CD8-positive, alpha-beta memory T cell (primary cell): Measurements from ENCODE around the gene C9orf40. TPM values are rescaled to one million over a fixed set of nuclear protein-coding genes. Genes with fewer than 3 reads are reported as not detected.
A peak's percentile ranks its signal among the peaks of the same experiment; 100 is the strongest.

Source experiments
- CTCF ChIA-PET: fragments of 350-600 bp; sonication (Branson Sonifier 250); formaldehyde crosslinking; loops from one replicate; lab custom pipeline; 2021; ENCODE audit warnings: antibody characterized with exemption; lab: Charles Lee
- POLR2A ChIA-PET: fragments of 350-600 bp; sonication (Branson Sonifier 250); formaldehyde crosslinking; loops from one replicate; lab custom pipeline; 2021; ENCODE audit warnings: antibody characterized with exemption; lab: Charles Lee
- DNase-seq, 5 donors: peaks; one replicate each; pipeline versions ENCODE4 v3.0.0 to v3.0.0-alpha.2; 2020 to 2022; ENCODE audit warnings: mixed read lengths in 1 of 5
- H3K27ac ChIP-seq: one replicate; pipeline ENCODE4 v1.7.0; 2013; ENCODE audit warnings: low read depth, mild to moderate bottlenecking, low read length, moderate library complexity
- H3K27me3 ChIP-seq: 2 replicates; pipeline ENCODE4 v1.7.0; 2013; ENCODE audit warnings: low read length, mild to moderate bottlenecking; ENCODE audit not compliant: insufficient read depth, poor library complexity, severe bottlenecking
- H3K36me3 ChIP-seq: 2 replicates; pipeline ENCODE4 v1.7.0; 2013; ENCODE audit warnings: mild to moderate bottlenecking, low read length, moderate library complexity; ENCODE audit not compliant: insufficient read depth
- H3K4me1 ChIP-seq: 2 replicates; pipeline ENCODE4 v1.7.0; 2013; ENCODE audit warnings: mild to moderate bottlenecking, low read length, moderate library complexity; ENCODE audit not compliant: insufficient read depth
- H3K4me3 ChIP-seq: 2 replicates; pipeline ENCODE4 v1.7.0; 2013; ENCODE audit warnings: mild to moderate bottlenecking, low read length
- H3K9me3 ChIP-seq: 2 replicates; pipeline ENCODE4 v1.7.0; 2013; ENCODE audit warnings: mild to moderate bottlenecking, low read length
- H3K27ac Mint-ChIP-seq, 8 donors: one replicate each; pipeline ENCODE4 v1.8.0; 2020 to 2021; ENCODE audit warnings: mixed read lengths in 8 of 8, mild to moderate bottlenecking in 6 of 8, inconsistent platforms in 3 of 8, moderate library complexity in 3 of 8
- H3K27me3 Mint-ChIP-seq, 2 donors: one replicate each; pipeline ENCODE4 v1.8.0; 2020 to 2021; ENCODE audit warnings: mixed read lengths in 2 of 2, mild to moderate bottlenecking in 1 of 2, moderate library complexity in 1 of 2
- H3K36me3 Mint-ChIP-seq, 3 donors: one replicate each; pipeline ENCODE4 v1.8.0; 2020 to 2021; ENCODE audit warnings: mixed read lengths in 3 of 3, inconsistent platforms in 1 of 3, mild to moderate bottlenecking in 1 of 3
- H3K4me1 Mint-ChIP-seq, 3 donors: one replicate each; pipeline ENCODE4 v1.8.0; 2020 to 2021; ENCODE audit warnings: mixed read lengths in 3 of 3, inconsistent platforms in 1 of 3, mild to moderate bottlenecking in 1 of 3
- H3K4me3 Mint-ChIP-seq, 7 donors: one replicate each; pipeline ENCODE4 v1.8.0; 2020 to 2021; ENCODE audit warnings: mixed read lengths in 7 of 7, mild to moderate bottlenecking in 6 of 7, moderate library complexity in 4 of 7, inconsistent platforms in 2 of 7
- H3K9me3 Mint-ChIP-seq, 5 donors: one replicate each; pipeline ENCODE4 v1.8.0; 2020 to 2022; ENCODE audit warnings: mixed read lengths in 5 of 5, mild to moderate bottlenecking in 3 of 5, moderate library complexity in 2 of 5, inconsistent platforms in 1 of 5
- polyA plus RNA-seq: library from polyadenylated mRNA; unstranded; fragments of 300-500 nt; fragmentation: Illumina TruSeq; gene quantifications from one replicate; pipeline ENCODE4 v1.2.3, GENCODE V29; 2021
- total RNA-seq, 2 experiments: library from RNA; stranded (reverse); gene quantifications; one replicate each; pipeline ENCODE4 v1.2.3, GENCODE V29; 2021

C9orf40 gene
- total and polyA plus RNA-seq, 3 experiments from 2014 or later = 4.0 to 22.0 (median 21.4) TPM

DNA sequence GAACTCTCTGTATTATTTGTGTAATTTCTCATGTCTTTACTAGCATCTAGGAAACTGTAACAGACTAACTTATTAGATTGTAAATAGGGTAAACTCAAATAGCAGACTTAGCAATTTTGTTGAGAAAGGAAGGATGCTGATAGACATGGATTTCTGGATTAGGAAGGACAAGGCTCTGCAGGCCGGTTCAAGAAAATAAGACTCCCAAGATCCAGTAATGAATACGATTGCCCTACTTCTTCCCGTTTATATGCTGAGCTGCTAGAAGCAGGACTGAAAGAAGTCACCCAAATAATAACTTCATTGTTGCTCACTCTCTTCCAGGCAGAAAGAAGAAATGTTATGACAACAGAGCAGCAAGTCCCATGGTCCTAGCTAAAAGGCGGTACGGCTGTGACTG, 22.8 kb upstream of the C9orf40 start:
- Histone ChIP-seq H3K36me3 (no peaks in the 10 kb centered on the region), H3K27me3 (no peaks in the 10 kb centered on the region), H3K9me3 (no peaks in the 10 kb centered on the region), H3K27ac (no peak overlapping the region), H3K4me1 (no peaks in the 10 kb centered on the region), H3K4me3 (no peak overlapping the region)
- Mint-ChIP-seq H3K4me1 (peaks cover 0 to 6% (median 0%) of the 10 kb centered on the region in 3 donors), H3K36me3 (peaks cover 18 to 41% (median 20%) of the 10 kb centered on the region in 3 donors), H3K9me3 (no peaks in the 10 kb centered on the region), H3K27ac (no peak overlapping the region), H3K27me3 (no peaks in the 10 kb centered on the region), H3K4me3 (no peak overlapping the region)
- POLR2A ChIA-PET = no interaction called here
- DNase-seq = no peak
- CTCF ChIA-PET = no interaction called here

DNA sequence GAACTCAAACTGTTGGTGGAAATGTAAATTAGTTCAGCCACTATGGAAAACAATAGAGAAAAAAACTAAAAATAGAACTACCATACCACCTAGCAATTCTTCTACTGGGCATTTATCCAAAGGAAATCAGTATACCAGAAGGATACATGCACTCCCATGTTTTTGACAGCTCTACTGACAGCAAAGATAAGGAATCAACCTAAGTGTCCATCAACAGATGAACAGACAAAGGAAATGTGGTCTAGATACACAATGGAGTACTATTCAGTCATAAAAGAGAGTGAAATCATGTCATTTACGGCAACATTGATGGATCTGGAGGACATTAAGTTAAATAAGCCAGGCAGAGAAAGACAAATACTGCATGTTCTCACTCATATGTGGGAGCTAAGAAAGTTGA, 21.8 kb upstream of the C9orf40 start:
- Histone ChIP-seq H3K4me1 (no peaks in the 10 kb centered on the region), H3K4me3 (no peak overlapping the region), H3K36me3 (no peaks in the 10 kb centered on the region), H3K27me3 (no peaks in the 10 kb centered on the region), H3K27ac (no peak overlapping the region), H3K9me3 (no peaks in the 10 kb centered on the region)
- Mint-ChIP-seq H3K9me3 (no peaks in the 10 kb centered on the region), H3K36me3 (peaks cover 15 to 33% (median 17%) of the 10 kb centered on the region in 3 donors), H3K27me3 (no peaks in the 10 kb centered on the region), H3K4me1 (peaks cover 0 to 6% (median 0%) of the 10 kb centered on the region in 3 donors), H3K4me3 (no peak overlapping the region), H3K27ac (no peak overlapping the region)
- ChIA-PET CTCF (no interaction called here), POLR2A (no interaction called here)
- DNase-seq = no peak

- Mint-ChIP-seq H3K27me3 (no peaks in the 10 kb centered on the region), H3K36me3 (peaks cover 15 to 27% (median 16%) of the 10 kb centered on the region in 3 donors), H3K27ac (peak overlapping the region in 2 of 8 donors; percentile 28 to 64), H3K9me3 (no peaks in the 10 kb centered on the region), H3K4me3 (no peak overlapping the region), H3K4me1 (peaks cover 0 to 6% (median 0%) of the 10 kb centered on the region in 3 donors)
- no peaks in the 10 kb centered on the region for H3K9me3 ChIP-seq
- ChIA-PET POLR2A (no interaction called here), CTCF (no interaction called here)
- H3K27me3 ChIP-seq = no peaks in the 10 kb centered on the region
- no peaks in the 10 kb centered on the region for H3K36me3 ChIP-seq
- DNase-seq = no peak
- no peak overlapping the region for H3K27ac ChIP-seq
- no peaks in the 10 kb centered on the region for H3K4me1 ChIP-seq
- H3K4me3 ChIP-seq = no peak overlapping the region
Measured at GRCh38 chr9:74973714-74974113, 21.0 kb upstream of the C9orf40 start.

- H3K9me3 ChIP-seq = no peaks in the 10 kb centered on the region
- POLR2A ChIA-PET = no interaction called here
- no peaks in the 10 kb centered on the region for H3K36me3 ChIP-seq
- Mint-ChIP-seq H3K4me3 (no peak overlapping the region), H3K4me1 (peaks cover 0 to 6% (median 0%) of the 10 kb centered on the region in 3 donors), H3K36me3 (peaks cover 12 to 31% (median 25%) of the 10 kb centered on the region in 3 donors), H3K9me3 (peaks cover 4 to 19% (median 17%) of the 10 kb centered on the region in 5 donors), H3K27me3 (no peaks in the 10 kb centered on the region), H3K27ac (peak overlapping the region in 1 of 8 donors; percentile 55)
- no peak overlapping the region for H3K27ac ChIP-seq
- H3K27me3 ChIP-seq = no peaks in the 10 kb centered on the region
- no peaks in the 10 kb centered on the region for H3K4me1 ChIP-seq
- H3K4me3 ChIP-seq = no peak overlapping the region
- CTCF ChIA-PET = interaction anchor here (2.3 kb wide), 1 partner anchor 11 kb away, joined by 11 read pairs; the partner anchor contains the start of gene C9orf40
- no peak for DNase-seq
Measured at GRCh38 chr9:74963056-74963455, 10.3 kb upstream of the C9orf40 start.

DNA sequence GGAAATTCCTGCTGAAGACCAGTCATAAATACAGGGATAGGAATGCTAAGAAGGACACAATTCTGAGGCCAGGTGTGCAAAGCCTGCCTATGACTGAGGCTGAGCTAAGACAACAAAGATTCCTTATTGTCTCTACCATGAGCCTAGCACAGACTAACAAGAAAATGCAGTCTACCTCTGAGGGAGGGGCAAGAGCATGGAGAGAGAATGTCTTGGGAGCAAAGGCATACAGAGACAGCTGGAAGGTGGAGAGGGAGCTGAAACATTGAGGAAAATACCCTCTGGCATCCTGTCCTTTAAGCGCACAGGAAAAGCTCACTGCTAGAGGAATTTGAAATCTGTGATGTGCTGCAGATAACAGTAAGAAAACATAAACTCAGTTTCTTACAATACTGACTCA, 8.8 kb upstream of the C9orf40 start:
- Histone ChIP-seq H3K9me3 (no peaks in the 10 kb centered on the region), H3K27me3 (no peaks in the 10 kb centered on the region), H3K4me1 (no peaks in the 10 kb centered on the region), H3K36me3 (no peaks in the 10 kb centered on the region), H3K4me3 (no peak overlapping the region), H3K27ac (no peak overlapping the region)
- no peak for DNase-seq
- ChIA-PET POLR2A (interaction anchor here (1.2 kb wide), 1 partner anchor 9 kb away, joined by 8 read pairs; no protein-coding TSS in a partner anchor), CTCF (interaction anchor here (2.3 kb wide), 1 partner anchor 9 kb away, joined by 11 read pairs; the partner anchor contains the start of gene C9orf40)
- Mint-ChIP-seq H3K4me3 (no peak overlapping the region), H3K9me3 (peaks cover 4 to 19% (median 17%) of the 10 kb centered on the region in 5 donors), H3K36me3 (peaks cover 12 to 31% (median 24%) of the 10 kb centered on the region in 3 donors), H3K27ac (peak overlapping the region in 1 of 8 donors; percentile 59), H3K4me1 (peaks cover 0 to 6% (median 0%) of the 10 kb centered on the region in 3 donors), H3K27me3 (no peaks in the 10 kb centered on the region)

GRCh38 chr9:74960561-74960960, 7.8 kb upstream of the C9orf40 start:
- H3K4me1 Mint-ChIP-seq = peaks cover 0 to 6% (median 0%) of the 10 kb centered on the region in 3 donors
- CTCF ChIA-PET = no interaction called here

GRCh38 chr9:74958587-74958986, 5.9 kb upstream of the C9orf40 start:
- no peak overlapping the region for H3K4me3 Mint-ChIP-seq
- peaks cover 4 to 19% (median 17%) of the 10 kb centered on the region in 5 donors for H3K9me3 Mint-ChIP-seq
- peaks cover 1 to 6% (median 1%) of the 10 kb centered on the region in 3 donors for H3K4me1 Mint-ChIP-seq
- peak overlapping the region in 1 of 8 donors; percentile 69 for H3K27ac Mint-ChIP-seq
- Histone ChIP-seq H3K4me3 (no peak overlapping the region), H3K27me3 (no peaks in the 10 kb centered on the region), H3K4me1 (no peaks in the 10 kb centered on the region), H3K36me3 (no peaks in the 10 kb centered on the region), H3K27ac (no peak overlapping the region), H3K9me3 (no peaks in the 10 kb centered on the region)
- no peaks in the 10 kb centered on the region for H3K27me3 Mint-ChIP-seq
- H3K36me3 Mint-ChIP-seq = peaks cover 7 to 26% (median 22%) of the 10 kb centered on the region in 3 donors
- ChIA-PET CTCF (no interaction called here), POLR2A (no interaction called here)
- no peak for DNase-seq

More at GRCh38 chr9:74960561-74960960, 7.8 kb upstream of the C9orf40 start:
- Histone ChIP-seq H3K9me3 (no peaks in the 10 kb centered on the region), H3K27ac (no peak overlapping the region), H3K27me3 (no peaks in the 10 kb centered on the region), H3K4me3 (no peak overlapping the region), H3K36me3 (no peaks in the 10 kb centered on the region), H3K4me1 (no peaks in the 10 kb centered on the region)
- Mint-ChIP-seq H3K9me3 (peaks cover 4 to 19% (median 17%) of the 10 kb centered on the region in 5 donors), H3K4me3 (no peak overlapping the region), H3K27me3 (no peaks in the 10 kb centered on the region), H3K27ac (no peak overlapping the region), H3K36me3 (peaks cover 7 to 31% (median 22%) of the 10 kb centered on the region in 3 donors)
- POLR2A ChIA-PET = no interaction called here
- no peak for DNase-seq

DNA sequence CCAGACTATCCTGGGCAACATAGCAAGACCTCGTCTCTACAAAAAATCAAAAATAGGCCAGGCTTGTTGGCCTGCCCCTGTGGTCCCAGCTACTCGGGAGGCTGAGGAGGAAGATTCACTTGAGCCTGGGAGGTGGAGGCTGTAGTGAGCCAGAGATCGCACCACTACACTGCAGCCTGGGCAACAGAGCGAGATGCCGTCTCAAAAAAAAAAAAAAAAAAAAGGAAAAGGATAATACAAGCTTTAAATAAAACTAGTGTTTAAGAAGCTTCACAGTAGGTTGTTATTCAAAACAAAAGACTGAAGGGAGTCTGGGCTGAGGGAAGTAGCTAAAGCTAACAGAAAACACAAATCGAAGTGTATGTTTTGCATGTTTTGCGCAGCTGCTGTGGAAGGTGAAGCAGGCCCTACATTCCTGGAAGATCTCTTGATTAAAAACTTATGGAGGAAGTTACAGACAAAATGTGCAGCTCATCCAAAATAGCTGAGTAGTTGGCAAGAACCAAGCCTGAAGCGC, 581 bp upstream of the C9orf40 start:
- DNase-seq = no peak
- Mint-ChIP-seq H3K36me3 (peaks cover 0 to 8% (median 0%) of the 10 kb centered on the region in 3 donors), H3K27ac (peak overlapping the region; percentile 77 to 97 (median 94)), H3K27me3 (peaks cover 0 to 3% of the 10 kb centered on the region in 2 donors), H3K4me1 (peaks cover 15 to 23% (median 21%) of the 10 kb centered on the region in 3 donors), H3K4me3 (peak overlapping the region; percentile 81 to 96 (median 92)), H3K9me3 (no peaks in the 10 kb centered on the region)
- Histone ChIP-seq H3K4me3 (peak overlapping the region; percentile 81), H3K27me3 (no peaks in the 10 kb centered on the region), H3K4me1 (peaks cover 6% of the 10 kb centered on the region), H3K36me3 (no peaks in the 10 kb centered on the region), H3K9me3 (no peaks in the 10 kb centered on the region), H3K27ac (peak overlapping the region; percentile 87)
- CTCF ChIA-PET = interaction anchor here (1.0 to 4.9 kb wide), 10 partner anchors 9 to 1440 kb away, joined by 3 to 47 read pairs (median 6); partner anchors contain the start of genes CARNMT1, NMRK1, OSTF1 and RFK
- POLR2A ChIA-PET = interaction anchor here (0.7 to 3.3 kb wide), 5 partner anchors 10 to 143 kb away, joined by 3 to 35 read pairs (median 10); partner anchors contain the start of genes CARNMT1, NMRK1 and OSTF1
